Breast epithelium (tissue), 4 donors: ENCODE results near the gene SESN2. TPM values are rescaled to one million over a fixed set of nuclear protein-coding genes. Genes with fewer than 3 reads are reported as not detected.

Experiments used
- DNase-seq, 2 donors: peaks; one replicate each; pipeline ENCODE4 v3.0.0-alpha.2; 2019; ENCODE audit warnings: low spot score in 2 of 2
- H3K27ac ChIP-seq, 2 donors: fragments of 200-600 bp; sonication (generic) in 1 of 2; one replicate each; pipeline ENCODE4 v1.5.1; 2016 to 2019; ENCODE audit warnings: mild to moderate bottlenecking in 1 of 2
- H3K27me3 ChIP-seq, 2 donors: fragments of 200-600 bp; sonication (generic) in 1 of 2; one replicate each; pipeline versions ENCODE4 v1.5.1 to v1.6.0; 2017 to 2019; ENCODE audit warnings: control low read depth in 1 of 2, mild to moderate bottlenecking in 1 of 2
- H3K36me3 ChIP-seq: fragments of 200-600 bp; one replicate; pipeline ENCODE4 v1.5.1; 2019
- H3K4me1 ChIP-seq, 2 donors: fragments of 200-600 bp; sonication (generic); one replicate each; pipeline ENCODE4 v1.5.1; 2016 to 2019; ENCODE audit warnings: control low read depth in 1 of 2
- H3K4me3 ChIP-seq, 3 donors: fragments of 200-600 bp; sonication (generic); 1 replicate in 2 of 3; 2 replicates in 1 of 3; pipeline ENCODE4 v1.5.1; 2016 to 2019; ENCODE audit warnings: mild to moderate bottlenecking in 3 of 3, moderate library complexity in 2 of 3
- H3K9me3 ChIP-seq, 2 donors: fragments of 200-600 bp; sonication (generic) in 1 of 2; one replicate each; pipeline ENCODE4 v1.5.1; 2016 to 2019; ENCODE audit warnings: control low read depth in 1 of 2
- CTCF ChIP-seq, 3 donors: fragments of 450-650 bp; IDR thresholded peaks; one replicate each; pipeline ENCODE4 v1.5.1; 2016 to 2017; ENCODE audit warnings: antibody characterized with exemption in 3 of 3, mild to moderate bottlenecking in 3 of 3, moderate library complexity in 3 of 3
- POLR2A ChIP-seq: fragments of 450-650 bp; IDR thresholded peaks from one replicate; pipeline ENCODE4 v1.6.1; 2016; ENCODE audit warnings: antibody characterized with exemption, mild to moderate bottlenecking, moderate library complexity
- POLR2AphosphoS5 ChIP-seq, 3 donors: sonication (generic); formaldehyde crosslinking; IDR thresholded peaks; one replicate each; pipeline ENCODE4 v1.6.1; 2017; ENCODE audit warnings: antibody characterized with exemption in 3 of 3
- intact Hi-C: fragments of 100-400 bp; cut with DNase I; formaldehyde crosslinking; loops from one replicate; pipeline ENCODE4 v1.15.1; 2023; ENCODE audit warnings: low total_unique reads
- total RNA-seq, 3 donors: library from RNA; depleted of rRNA; stranded (reverse); fragments of >200 nt; gene quantifications; one replicate each; pipeline ENCODE4 v1.1.0, GENCODE V29; 2016

The SESN2 gene
- total RNA-seq, 3 donors from 2014 or later, result 10.0 to 16.0 (median 12.5) TPM

DNA sequence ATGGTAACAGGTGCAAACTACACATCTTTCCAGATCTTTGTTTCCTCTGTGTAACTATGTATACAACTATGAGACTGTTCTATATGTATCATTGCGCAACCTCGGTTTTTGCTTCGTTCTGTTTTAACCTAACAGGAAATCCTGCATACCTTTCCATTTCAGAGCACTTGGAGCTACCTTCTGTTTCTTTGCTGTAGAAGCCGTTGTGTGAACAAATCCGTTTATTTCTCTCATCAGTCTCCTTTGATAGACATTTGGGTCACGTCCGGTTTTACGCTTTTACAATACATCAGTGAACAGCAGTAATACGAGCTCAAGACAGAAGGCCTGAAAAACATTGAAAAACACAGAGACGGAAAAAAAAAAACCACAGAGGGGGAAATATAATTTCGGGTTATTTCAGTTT, 12.9 kb upstream of the SESN2 start:
- Histone ChIP-seq H3K36me3 (no peaks in the 10 kb centered on the region), H3K9me3 (no peaks in the 10 kb centered on the region), H3K4me3 (peak overlapping the region; percentile 57 to 61 (median 59)), H3K27ac (peak overlapping the region; percentile 79 to 85), H3K4me1 (peaks cover 4 to 9% of the 10 kb centered on the region in 2 donors), H3K27me3 (no peaks in the 10 kb centered on the region)
- intact Hi-C loops, result no loop called here
- no peak for TF ChIP-seq POLR2AphosphoS5 (IDR thresholded peaks at IDR 0.05)
- TF ChIP-seq POLR2A, result no peak
- no peak for TF ChIP-seq CTCF (IDR thresholded peaks at IDR 0.05)
- DNase-seq, result no peak

DNA sequence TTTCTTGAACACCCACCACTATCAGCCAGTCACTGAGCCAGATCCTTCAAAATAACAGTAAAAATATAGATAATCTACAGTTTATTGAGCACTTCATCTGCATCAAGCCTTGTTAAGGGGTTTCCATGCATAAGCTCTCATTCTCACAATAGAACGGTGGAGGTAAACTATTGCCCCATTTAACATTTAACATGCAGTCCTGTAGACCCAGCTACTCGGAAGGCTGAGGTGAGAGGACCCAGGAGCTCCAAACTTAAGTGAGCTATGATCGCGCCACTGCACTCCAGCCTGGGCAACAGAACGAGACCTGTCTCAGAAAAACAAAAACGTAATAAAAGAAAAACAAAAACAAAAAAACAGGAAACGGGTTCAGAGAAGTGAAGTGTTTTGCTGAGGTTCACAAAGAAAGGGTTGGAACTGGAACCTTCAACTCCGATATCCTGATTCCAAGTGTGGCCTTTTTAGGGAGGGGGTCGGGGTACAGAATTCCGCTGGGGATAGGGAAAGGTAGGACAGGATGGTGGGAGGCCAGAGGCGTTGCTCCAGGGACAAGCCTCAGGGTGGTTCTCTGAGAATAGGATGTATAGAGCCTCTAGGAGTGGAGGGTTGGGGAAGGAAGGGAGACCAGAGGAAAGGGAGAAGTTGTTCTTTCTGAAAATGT, 11.6 kb upstream of the SESN2 start:
- Histone ChIP-seq H3K27me3 (no peaks in the 10 kb centered on the region), H3K27ac (peak overlapping the region; percentile 79 to 85), H3K4me3 (peak overlapping the region; percentile 57 to 61 (median 59)), H3K36me3 (no peaks in the 10 kb centered on the region), H3K9me3 (no peaks in the 10 kb centered on the region), H3K4me1 (peaks cover 4 to 9% of the 10 kb centered on the region in 2 donors)
- TF ChIP-seq CTCF (IDR thresholded peaks at IDR 0.05), result no peak
- TF ChIP-seq POLR2AphosphoS5 (IDR thresholded peaks at IDR 0.05), result no peak
- no peak for TF ChIP-seq POLR2A
- intact Hi-C loops, result no loop called here
- DNase-seq, result no peak

- peaks cover 4 to 9% of the 10 kb centered on the region in 2 donors for H3K4me1 ChIP-seq
- H3K9me3 ChIP-seq, result no peaks in the 10 kb centered on the region
- H3K27ac ChIP-seq, result peak overlapping the region; percentile 79 to 85
- peak; percentile 66 to 75 for DNase-seq
- H3K36me3 ChIP-seq, result no peaks in the 10 kb centered on the region
- H3K4me3 ChIP-seq, result peak overlapping the region in 2 of 3 donors; percentile 20 to 34
- H3K27me3 ChIP-seq, result no peaks in the 10 kb centered on the region
- intact Hi-C loops, result no loop called here
- no peak for TF ChIP-seq POLR2AphosphoS5 (IDR thresholded peaks at IDR 0.05)
- TF ChIP-seq CTCF (IDR thresholded peaks at IDR 0.05), result peak; percentile 85 to 91 (median 85)
- TF ChIP-seq POLR2A, result no peak
Measured at GRCh38 chr1:28248273-28249012, 10.9 kb upstream of the SESN2 start.

GRCh38 chr1:28249013-28249865, 10.1 kb upstream of the SESN2 start:
- Histone ChIP-seq H3K27me3 (no peaks in the 10 kb centered on the region), H3K36me3 (no peaks in the 10 kb centered on the region), H3K4me3 (peak overlapping the region in 2 of 3 donors; percentile 20 to 34), H3K4me1 (peaks cover 4 to 9% of the 10 kb centered on the region in 2 donors), H3K9me3 (no peaks in the 10 kb centered on the region), H3K27ac (peak overlapping the region; percentile 79 to 85)
- intact Hi-C loops, result no loop called here
- no peak for TF ChIP-seq POLR2A
- TF ChIP-seq CTCF (IDR thresholded peaks at IDR 0.05), result no peak
- TF ChIP-seq POLR2AphosphoS5 (IDR thresholded peaks at IDR 0.05), result no peak
- peak in 1 of 2 donors; percentile 61 for DNase-seq
